ENCODE results near the gene OMG.
"Not testable (repeated sequence)": the region's sequence is repeated elsewhere in the genome, so short reads cannot be mapped to it uniquely, and the experiment has no call there.

Gene OMG

GRCh38 chr17:31297090-31297489, at the start of gene OMG:
Gene OMG, minus strand, starts transcription at chr17:31297239. Its CDS starts 908 bp downstream, at chr17:31296331.
- DNase-seq (ENCODE audit: low read depth), result no peak

- not testable (repeated sequence) for DNase-seq (ENCODE audit: low read depth)
Observed at GRCh38 chr17:31345191-31345747, 48.2 kb upstream of the OMG start.

GRCh38 chr17:31339906-31340661, 43.0 kb upstream of the OMG start:
- DNase-seq (ENCODE audit: low read depth), result no peak

GRCh38 chr17:31329221-31329620, 32.2 kb upstream of the OMG start:
- DNase-seq (ENCODE audit: low read depth), result no peak

GRCh38 chr17:31328160-31328535, 31.1 kb upstream of the OMG start:
- DNase-seq (ENCODE audit: low read depth), result no peak

GRCh38 chr17:31327534-31328159, 30.6 kb upstream of the OMG start:
- DNase-seq (ENCODE audit: low read depth), result no peak

- no peak for DNase-seq (ENCODE audit: low read depth)
Observed at GRCh38 chr17:31323551-31323950, 26.5 kb upstream of the OMG start.

GRCh38 chr17:31321966-31322365, 24.9 kb upstream of the OMG start:
- no peak for DNase-seq (ENCODE audit: low read depth)

- DNase-seq (ENCODE audit: low read depth), result no peak
Observed at GRCh38 chr17:31321481-31321880, 24.4 kb upstream of the OMG start, which contains the start of gene EVI2A. Gene EVI2A, minus strand, starts transcription at chr17:31321622. Its CDS starts 2,609 bp downstream, at chr17:31319013.

- no peak for DNase-seq (ENCODE audit: low read depth)
Observed at GRCh38 chr17:31320791-31321190, 23.8 kb upstream of the OMG start.

- DNase-seq (ENCODE audit: low read depth), result no peak
Observed at GRCh38 chr17:31320241-31320640, 23.2 kb upstream of the OMG start.

GRCh38 chr17:31318851-31319661, 22.0 kb upstream of the OMG start:
- no peak for DNase-seq (ENCODE audit: low read depth)

- DNase-seq (ENCODE audit: low read depth), result no peak
Observed at GRCh38 chr17:31318298-31318801, 21.3 kb upstream of the OMG start.

- DNase-seq (ENCODE audit: low read depth), result no peak
Observed at GRCh38 chr17:31314782-31315100, 17.7 kb upstream of the OMG start.

- DNase-seq (ENCODE audit: low read depth), result no peak
Observed at GRCh38 chr17:31313982-31314781, 17.1 kb upstream of the OMG start, which contains the start of gene EVI2B. Gene EVI2B, minus strand, starts transcription at chr17:31314054. Its CDS starts 8,445 bp downstream, at chr17:31305609.

GRCh38 chr17:31312223-31312622, 15.2 kb upstream of the OMG start:
- DNase-seq (ENCODE audit: low read depth), result not testable (repeated sequence)

GRCh38 chr17:31311526-31311925, 14.5 kb upstream of the OMG start:
- no peak for DNase-seq (ENCODE audit: low read depth)

- no peak for DNase-seq (ENCODE audit: low read depth)
Observed at GRCh38 chr17:31310886-31311285, 13.8 kb upstream of the OMG start.

GRCh38 chr17:31310260-31310659, 13.2 kb upstream of the OMG start:
- DNase-seq (ENCODE audit: low read depth), result no peak

- no peak for DNase-seq (ENCODE audit: low read depth)
Observed at GRCh38 chr17:31309556-31309955, 12.5 kb upstream of the OMG start.

Measured in stimulated activated CD8-positive, alpha-beta memory T cell treated with anti-CD3 and anti-CD28 coated beads, Interleukin-15, amount 100 ng/mL, for 24 hours (primary cell).